NCI-H510A treated with DMSO at 0.1 percent for 48 hours (cell line): ENCODE measurements around the gene TAF10.

Experiments used
- DNase-seq: peaks from one replicate; lab custom pipeline; 2025; lab: John Stamatoyannopoulos, UW

Gene TAF10

DNA sequence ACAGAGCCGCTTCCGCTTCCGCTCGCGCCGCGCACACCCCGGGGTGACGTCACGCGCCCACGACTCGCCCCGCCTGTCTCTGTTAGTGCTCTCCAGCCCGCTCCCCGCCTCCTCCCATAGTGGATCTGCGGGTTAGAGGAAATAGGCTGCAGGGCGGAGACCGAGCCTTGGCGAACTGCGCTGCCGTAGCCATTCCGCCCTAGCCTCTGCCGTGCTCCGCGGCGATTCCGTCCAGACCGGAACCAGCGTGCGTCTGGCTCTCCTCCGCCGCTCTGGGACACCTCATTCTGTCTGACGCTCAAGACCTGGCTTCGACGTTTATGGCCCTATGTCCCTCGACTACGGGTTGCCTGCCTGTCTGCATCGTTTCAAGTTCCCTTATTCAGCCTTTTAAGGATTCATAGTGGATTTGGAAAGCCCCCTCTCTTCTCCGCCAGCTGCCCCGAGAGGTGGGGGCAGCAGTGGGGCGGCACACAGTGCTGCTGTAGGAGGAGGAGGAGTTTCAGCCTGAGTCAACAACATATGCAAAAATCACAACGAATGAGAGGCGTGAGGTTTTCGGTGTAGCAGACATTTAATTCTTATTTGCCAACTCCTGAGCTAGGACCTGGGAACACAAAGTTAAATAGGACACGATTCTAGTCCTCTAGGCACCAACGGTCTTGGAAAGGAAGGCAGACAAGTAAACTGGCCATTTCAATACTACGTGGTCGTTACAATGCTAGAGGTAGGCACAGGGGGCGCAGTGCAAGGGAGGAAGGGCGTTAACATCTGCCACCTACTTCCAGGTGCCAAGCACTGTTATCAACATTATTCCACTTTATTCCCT is at the start of gene TAF10:
Gene TAF10, minus strand, starts transcription at position 4 of the 829 bp plus-strand sequence. CDS start 27 bp downstream, outside the sequence.
- peak; percentile 86 for DNase-seq

DNA sequence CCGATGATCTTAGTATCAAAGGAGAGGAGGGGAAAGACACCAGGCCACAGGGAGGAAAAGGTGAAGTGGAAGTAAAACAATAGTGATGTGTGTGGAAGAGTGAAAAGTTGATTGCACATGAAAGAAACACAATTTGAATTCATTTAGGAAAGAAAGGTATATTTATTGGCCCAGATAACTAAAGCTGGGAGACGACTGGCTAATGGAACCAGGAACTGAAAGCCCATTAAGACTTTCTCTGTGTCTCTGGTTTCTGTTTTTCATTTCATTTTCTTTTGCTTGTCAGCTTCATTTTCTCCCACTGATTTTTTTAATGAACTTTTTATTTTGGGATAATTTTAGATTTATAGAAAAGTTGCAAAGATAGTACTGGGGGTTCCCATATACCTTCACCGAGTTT is 48.7 kb upstream of the TAF10 start:
- no peak for DNase-seq

DNA sequence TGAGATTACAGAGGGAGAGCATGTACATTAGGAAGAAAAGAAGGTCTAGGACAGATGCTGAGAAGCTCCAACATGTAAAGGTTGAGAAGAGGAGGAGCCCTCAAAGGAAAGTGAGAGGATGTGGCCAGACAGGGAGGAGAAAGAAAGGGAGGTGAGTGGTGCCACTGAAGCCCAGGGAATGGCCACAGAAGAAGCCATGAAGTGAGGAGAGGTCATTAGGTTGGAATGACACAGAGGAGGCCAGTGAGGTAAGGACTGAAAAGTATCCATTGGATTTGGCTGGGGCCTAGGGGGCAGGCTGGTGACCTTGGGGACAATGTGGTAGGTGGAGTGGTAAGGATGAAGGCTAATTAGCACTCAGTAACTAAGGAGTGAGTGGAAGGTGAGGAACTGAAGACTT is 46.6 kb upstream of the TAF10 start:
- no peak for DNase-seq

DNA sequence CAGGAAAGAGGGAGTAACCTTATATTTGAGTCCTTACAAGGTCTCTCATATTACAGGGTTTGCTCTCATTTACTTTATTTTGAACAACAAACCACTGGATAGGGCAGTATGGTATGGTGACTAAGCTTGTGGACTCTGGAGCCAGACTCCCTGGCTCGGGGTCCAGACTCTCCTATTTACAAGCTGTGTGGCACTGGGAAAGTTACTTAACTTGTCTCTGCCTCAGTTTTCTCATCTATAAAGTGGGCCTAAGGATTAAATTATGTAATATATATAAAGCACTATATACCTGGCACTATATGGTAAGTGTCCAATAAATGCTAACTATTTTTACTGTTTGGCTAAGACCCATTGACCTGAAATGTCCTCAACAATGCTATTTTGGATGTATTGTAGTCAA is 45.3 kb upstream of the TAF10 start:
- no peak for DNase-seq

DNA sequence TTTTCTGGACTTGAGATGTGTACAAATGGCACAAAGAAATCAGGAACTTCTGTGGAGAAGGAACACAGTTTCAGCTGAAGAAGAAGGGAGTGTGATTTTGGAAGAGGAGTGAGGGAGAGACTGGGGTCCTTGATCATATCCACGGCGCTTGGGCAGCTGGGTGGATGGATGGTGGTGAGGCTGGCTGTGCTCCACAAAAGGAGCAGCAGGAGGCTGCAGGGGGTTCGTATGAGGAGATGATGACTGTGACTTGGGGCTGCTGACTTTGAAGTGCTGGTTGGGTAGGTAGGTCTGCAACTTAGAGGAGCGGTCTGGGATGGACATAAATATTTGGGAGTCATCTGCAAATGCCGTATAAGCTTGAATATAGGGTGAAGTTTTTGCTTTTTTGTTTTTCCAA is 44.9 kb upstream of the TAF10 start:
- DNase-seq, result no peak

DNA sequence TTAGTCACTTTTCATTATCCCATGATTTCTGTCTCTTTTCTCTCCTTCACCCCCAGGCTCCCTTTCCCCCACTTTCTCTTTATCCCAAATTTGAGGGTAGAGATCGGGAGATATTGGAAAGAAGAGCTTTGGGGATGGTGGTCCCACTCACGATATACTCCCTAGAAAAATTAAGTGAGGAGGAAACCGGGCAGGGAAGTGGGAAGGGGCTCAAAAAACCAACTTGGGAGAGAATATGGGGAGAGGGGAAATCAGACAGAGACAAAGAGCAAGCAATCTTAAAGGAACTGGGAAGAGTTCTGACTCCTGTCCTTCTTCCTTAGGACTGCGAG is 44.5 kb upstream of the TAF10 start:
- DNase-seq, result no peak

DNA sequence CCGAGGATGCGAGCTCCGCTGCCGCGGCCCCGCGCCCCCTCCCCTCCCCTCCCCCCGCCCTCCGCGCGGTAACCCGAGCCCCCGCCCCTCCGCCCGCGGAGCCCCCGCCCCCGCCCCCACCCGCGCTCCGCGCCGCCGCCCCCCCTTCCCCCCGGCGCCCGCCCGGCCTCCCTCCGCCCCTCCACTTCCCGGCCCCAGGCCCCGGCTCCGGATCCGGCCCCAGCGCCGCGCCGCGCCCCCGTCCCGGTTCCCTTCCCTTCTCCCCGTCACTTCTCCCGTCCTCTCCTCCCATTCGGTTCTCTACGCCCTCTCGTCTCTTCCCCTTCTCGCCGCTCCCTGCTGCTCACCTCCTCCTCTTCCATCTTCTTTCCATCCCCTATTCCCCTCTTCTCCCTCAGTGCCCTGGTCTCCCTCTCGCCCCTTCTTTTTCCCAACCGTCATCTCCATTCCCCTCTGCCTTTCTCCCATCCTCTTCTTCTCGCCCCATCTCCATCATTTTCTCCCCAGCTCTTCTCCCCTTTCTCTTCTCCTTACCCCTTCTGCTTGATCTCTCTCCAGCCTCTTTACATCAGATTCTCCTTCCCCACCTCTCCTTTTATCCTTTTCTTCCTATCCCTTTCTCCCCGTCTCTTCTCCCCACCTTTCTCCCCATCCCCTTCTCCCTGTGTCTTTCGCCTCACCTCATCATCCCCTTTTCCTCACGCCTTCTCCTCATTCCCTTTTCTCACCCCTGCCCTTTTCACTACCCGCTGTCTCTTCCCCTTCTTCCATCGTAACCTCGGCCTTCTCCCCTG is 44.0 kb upstream of the TAF10 start, which contains the start of gene DCHS1:
Gene DCHS1, minus strand, starts transcription at position 20 of the 794 bp plus-strand sequence. CDS start 14,196 bp downstream, outside the sequence.
- DNase-seq, result no peak

DNA sequence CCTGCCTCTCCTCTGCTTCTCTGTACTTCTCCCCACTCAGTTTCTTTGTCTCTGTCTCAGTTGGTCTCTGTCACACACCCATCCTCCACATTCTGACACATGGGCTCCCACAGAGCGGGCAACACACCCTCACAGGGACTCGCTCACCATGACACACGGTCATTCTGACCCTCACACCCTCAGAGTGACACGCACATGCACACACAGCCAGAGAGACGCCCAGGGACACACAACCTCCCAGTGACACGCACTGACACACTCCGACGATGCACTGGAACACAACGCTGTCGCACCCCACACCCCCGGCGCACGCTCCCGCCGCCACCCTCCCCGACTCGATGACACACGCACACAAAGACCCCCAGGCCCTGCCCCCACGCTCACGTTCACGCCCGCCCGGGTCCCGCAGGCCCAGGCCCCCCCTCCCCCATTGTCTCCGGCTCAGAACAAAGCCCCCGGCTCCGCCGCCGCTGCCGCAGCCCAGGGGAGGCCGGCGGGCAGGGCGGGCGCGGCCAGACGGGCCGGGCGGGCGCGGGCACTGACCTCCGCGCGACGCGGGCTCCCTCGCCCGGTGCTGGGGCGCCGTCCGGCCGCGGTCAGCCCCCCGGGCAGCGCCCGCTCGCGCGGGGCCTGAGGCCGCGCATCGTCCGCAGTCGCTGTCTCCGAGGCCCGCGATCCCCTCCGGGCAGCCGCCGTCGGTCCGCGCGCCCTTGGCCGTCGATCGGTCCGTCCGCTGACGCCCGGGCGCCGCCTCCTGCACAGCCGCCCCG is 43.2 kb upstream of the TAF10 start:
- DNase-seq, result no peak

DNA sequence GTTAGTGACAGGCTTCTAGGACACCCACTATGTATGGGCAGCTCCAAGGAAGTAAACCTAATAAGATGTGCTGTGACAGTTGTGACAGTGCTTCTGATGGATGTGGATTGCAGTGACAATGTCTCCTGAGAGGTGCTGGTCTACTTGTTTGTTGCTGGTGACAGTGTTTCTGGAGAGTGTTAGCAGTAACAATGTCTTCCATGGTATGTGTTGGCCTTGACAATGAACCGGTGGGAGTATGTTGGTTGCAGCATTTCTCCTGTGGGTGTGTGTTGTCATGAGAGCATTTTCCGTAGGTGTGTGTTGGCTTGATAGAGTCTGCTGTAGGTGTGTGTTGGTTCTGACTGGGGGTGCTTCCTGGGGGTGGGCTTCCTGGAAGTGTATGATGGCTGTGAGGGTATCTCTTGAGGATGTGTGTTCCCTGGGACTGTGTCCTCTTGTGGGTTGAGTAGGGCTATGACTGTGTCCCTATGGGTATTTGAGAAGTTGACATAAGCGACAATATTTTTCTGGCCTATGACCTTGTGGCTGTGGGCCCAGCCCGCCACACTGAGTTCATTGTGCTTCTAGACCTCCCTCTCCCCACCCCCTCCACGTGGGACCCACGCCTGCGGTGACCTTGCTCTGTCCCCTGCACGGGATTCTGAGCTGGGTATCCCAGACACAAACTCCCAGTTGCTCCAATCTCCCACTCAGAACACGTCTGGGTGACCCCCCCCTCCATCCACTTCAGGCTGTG is 42.4 kb upstream of the TAF10 start:
- DNase-seq, result no peak

DNA sequence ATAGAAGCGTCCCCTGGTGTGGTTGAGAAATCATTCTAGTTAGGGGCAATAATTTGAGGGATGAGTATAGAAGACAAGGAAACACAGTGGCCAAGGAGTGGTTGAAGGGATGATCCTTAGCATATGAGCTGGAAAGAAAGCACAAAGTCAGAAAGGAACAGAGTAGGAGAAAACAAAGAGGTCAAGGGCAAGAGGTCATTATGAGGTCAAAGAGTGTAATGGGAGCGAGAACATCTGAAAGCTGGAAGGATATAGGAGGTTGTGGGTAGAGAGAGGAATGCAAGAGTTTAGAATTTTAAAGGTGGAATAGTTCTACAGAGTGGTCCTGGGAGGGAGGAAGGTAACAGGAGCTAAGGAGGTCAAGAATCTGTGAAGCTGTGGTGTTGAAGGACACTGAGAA is 41.6 kb upstream of the TAF10 start:
- DNase-seq, result no peak

DNA sequence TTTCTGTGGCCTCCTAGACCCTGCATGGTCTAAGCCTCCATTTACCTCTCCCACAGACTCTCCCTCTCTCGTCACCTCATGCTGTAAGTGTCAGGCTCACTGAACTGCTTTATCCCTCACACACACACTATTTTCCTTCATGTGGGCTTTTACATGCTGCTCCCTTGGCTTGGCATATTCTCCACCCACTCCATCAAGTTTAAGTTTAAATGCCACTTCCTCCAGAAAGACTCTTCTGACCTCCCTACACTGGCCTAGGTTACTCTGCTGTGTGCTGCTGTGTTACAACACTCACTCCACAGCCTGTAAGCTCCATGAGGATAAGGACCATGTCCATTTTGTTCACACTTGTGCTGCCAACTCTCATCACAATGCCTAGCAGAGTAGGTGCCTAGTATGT is 41.1 kb upstream of the TAF10 start:
- DNase-seq, result no peak

DNA sequence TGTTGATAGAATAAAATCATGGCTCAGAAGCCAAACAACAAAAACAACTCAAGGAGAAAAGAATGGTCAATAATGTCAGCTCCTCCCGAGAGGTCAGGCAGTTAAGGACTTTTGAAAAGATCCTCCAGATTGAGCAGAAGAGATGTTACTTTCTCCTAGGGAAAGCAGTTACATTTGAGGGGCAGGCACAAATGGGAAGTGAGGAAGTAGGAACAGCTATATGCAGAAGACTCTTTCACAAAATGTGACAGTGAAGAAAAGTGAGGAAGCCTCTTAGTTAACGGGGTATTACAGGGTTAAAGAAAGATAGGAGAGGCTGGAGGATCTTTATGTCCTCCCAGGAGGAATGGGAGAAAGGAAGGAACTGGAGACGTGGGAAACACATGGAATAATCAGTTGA is 40.2 kb upstream of the TAF10 start:
- no peak for DNase-seq

DNA sequence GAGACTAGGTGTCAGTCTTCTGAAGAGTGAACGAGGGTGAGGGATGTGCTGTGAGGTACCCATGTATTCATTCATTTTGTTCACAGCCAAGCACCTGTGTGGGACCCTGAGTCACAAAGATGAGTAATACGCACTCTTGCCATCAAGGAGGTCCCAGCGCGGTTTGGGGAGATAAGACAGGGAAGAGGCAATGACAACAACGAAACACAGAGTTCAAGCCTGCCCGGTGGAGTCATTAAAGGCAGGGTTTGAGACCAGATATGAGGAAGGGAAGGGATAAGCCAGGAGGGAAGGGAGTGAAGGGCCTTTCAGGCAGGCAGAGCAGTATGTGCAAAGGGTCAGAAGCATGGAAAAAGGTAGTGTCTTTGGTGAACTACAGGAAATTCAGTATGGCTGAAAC is 39.0 kb upstream of the TAF10 start:
- DNase-seq, result no peak

DNA sequence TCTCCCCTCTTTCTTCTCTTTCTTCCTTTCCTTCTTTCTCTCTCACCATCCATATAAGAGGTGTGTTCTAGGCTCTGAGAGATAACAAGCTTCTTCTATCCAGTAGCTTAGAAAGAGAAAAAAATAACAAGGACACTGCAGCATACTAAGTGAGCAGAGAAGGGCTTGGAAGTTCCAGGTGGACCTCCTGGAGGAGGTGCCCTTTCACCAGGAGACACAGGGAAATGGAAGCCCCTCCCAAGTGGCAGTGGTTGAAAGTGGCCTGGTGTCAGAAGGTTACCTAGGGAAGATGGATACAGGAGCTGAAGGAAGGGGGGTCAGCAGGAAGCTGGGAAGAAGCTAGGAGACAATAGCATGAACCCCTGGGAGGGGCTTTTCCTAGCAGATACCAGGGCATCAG is 38.1 kb upstream of the TAF10 start:
- no peak for DNase-seq

DNA sequence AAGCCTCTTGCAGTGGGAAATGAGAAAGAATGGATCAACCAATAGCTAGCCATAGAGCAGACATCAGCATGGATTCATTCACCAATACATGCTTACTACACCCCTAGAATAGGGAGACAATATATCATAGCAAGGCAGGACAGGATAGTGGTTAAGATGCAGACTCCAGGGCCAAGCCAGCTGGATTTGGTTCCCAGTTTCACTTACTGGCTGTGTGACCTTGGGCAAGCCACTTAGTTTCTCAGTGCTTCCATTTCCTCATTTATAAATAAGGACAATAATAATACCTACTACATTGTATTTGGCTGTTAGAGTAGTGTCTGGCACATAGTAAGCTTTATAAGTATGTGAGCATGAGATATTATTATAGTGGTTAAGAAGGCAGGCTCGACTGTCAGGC is 36.5 kb upstream of the TAF10 start:
- DNase-seq, result no peak

DNA sequence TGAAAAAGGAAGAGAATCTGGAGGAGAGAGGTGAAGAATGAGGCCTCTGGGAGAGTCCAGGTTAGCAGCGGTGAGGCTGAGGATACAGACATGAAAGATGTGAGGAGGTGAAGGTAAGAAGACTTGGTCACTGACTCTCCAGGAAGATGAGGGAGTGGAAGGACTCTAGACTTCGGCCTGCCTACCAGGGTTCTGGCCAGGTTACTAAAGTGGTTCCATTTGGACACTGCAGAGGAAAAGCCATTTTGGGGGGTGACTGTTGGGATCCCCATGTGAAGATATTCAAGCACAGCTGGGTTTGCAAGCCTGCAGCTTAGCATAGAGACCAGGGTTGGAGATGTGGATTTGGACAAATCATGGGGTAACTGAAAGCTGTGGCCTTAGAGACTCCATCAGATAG is 35.8 kb upstream of the TAF10 start:
- DNase-seq, result no peak

DNA sequence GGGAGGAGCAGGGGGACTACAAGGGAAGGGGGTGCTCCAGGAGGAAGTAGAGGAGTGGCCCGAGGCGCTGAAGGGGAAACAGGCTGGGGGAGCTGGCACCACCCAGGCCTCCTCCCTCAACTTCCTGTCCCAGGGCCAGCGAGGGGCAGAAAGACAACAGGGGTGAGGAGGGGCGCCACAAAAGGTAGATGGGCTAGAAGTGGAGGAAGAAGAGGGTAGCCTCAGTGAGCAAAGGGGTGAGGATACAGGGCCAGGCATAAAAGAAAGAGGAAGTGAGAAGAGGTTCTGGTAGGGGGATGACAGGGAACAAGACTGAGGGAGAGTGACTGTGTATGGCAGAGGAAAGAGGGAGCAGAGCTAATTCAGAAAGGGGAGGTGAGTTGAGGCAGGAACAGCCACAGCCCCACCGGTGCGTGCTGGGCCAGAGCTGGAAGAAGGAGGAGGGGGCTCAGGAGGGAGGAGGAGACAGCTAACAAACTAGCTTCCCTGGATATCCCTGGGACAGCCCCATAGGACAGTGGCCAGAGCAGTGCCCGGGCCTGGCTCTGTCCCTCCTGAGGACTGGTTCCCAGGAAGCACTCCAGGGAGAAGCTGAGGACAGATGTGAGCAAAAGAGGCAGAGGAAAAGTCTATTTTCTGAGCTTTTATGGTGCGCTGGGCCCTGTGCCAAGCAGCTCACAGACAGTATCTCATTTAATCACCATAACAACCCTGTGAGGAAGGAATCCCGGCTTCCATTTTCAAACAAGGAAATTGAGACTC is 35.1 kb upstream of the TAF10 start:
- DNase-seq, result no peak

DNA sequence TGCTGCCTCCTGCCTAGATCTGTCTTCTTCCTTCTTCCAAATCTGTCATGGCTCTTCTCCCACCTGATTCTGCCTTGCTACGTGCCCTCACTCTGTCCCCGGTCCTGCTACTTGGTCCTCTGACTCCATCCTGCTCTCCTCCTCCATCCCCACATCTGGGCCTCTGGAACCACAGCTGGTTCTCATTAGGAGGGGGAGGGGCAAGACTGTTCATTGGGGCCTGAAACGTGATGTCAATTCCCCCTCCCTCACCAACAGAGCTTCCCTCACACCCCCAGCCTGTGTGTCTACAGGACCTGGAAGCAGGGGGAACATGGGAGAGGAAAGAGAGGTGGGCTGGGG is 34.5 kb upstream of the TAF10 start:
- DNase-seq, result no peak

DNA sequence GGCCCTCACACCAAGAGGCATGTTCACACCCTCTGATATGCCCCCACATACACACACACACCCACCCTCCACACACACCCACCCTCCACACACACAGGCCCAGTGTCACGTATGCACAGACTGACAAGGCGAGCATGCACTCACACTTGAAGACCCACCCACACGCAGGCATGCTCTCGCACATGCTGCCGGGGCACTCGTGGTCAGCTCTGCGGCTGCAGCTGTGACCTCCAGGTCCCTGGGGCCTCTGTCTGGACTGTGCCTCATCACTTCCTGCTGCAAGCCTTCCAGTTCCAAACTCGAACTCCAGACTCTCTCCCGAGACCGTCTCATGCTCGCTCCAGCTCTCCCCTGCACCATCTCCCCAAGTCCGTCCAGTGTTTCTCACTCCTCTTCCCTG is 34.1 kb upstream of the TAF10 start:
- DNase-seq, result no peak

DNA sequence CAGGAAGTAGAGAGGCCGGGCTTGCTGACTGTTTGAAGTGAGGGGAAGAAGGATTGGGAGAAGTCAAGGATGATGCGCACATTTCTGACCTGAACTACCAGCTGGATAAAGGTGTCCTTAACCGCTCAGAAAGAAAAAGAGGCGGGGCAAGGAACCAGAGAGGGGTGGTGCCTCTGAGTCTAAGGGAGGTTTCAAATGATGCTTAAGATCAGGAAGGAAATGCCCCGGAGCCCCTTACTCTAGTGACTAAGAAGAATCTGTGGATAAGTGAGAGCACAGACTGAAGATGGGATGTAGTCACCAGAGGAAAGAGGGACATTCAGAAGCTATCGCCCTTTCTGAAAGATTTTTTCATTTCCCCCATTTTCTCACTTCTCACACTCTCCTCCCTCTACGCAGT is 30.9 kb upstream of the TAF10 start:
- no peak for DNase-seq

DNA sequence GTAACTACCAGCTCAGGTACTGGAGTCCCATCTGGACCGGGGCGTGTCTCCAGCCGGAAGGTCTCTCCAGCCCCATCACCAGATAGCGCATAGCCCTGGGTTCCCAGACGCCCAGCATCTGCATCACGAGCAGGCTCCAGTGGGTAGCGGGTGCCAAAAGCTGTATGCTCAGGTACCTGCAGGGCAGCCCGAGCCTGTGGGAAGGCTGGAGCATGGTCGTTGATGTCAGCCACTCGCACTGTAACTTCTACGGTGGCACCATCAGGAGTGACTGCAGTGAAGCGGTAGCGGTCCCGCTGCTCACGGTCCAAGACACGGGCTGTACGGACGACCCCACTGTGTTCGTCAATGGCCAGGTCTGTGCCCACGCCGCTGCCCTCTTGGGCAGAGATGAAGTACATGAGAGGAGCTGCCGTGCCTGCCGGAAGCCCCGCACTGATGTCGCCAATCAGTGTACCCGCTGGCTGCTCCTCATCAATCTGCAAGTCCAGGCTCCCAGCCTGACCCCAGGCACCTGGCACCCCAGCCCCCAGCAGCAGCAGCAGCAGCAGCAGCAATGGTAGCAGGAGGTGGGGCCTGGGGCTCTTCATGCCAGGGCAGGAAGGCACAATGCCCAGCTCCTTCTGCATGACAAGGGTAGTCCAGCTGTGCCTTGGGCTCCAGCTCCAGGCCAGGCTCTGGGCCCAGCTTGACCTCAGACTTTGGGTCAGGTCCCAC is 29.1 kb upstream of the TAF10 start:
- DNase-seq, result no peak
